HG03432 (cell line): ENCODE measurements around the gene SH3BP5.
A peak's percentile ranks its signal among the peaks of the same experiment; 100 is the strongest.

Experiments used
- ATAC-seq: cut with Tn5 transposase; IDR thresholded peaks from one replicate; pipeline ENCODE4 v1.9.1; 2021; ENCODE audit warnings: mild to moderate bottlenecking, moderate library complexity; ENCODE audit not compliant: unreplicated experiment

SH3BP5 gene

GRCh38 chr3:15207836-15208504 lies 124.4 kb downstream of the SH3BP5 start:
- ATAC-seq = no peak

- peak; percentile 25 for ATAC-seq
Observed at GRCh38 chr3:15206662-15207576, 125.5 kb downstream of the SH3BP5 start.

- ATAC-seq = peak; percentile 92
Observed at GRCh38 chr3:15205934-15206661, 126.3 kb downstream of the SH3BP5 start, which contains the start of gene CAPN7. TSS of gene CAPN7 (plus strand) at chr3:15206246. CDS start at chr3:15206496, 250 bp downstream.

GRCh38 chr3:15205482-15205933 lies 126.9 kb downstream of the SH3BP5 start:
- ATAC-seq = no peak
